K562 treated with DMSO at 1 percent for 4 hours (cell line): ENCODE results near the gene DSC3. TPM values are rescaled to one million over a fixed set of nuclear protein-coding genes. Genes with fewer than 3 reads are reported as not detected.

Experiments used
- total RNA-seq: library from RNA; unstranded; fragments of 300-600 nt; gene quantifications from 2 replicates; pipeline ENCODE4 v1.2.3, GENCODE V29; 2022; ENCODE audit not compliant: insufficient read depth

Gene DSC3
- total RNA-seq = 0.13 TPM in 1 of 2 replicates, not detected in the other

GRCh38 chr18:31042406-31043181 is at the start of gene DSC3:
Gene DSC3, minus strand, starts transcription at chr18:31042742. Its CDS starts 82 bp downstream, at chr18:31042660.

Other genes starting within 250 kb of the DSC3 start
- gene DSC2, start 59.7 kb upstream of the DSC3 start, total RNA-seq = 3.8 and 5.1 TPM in 2 replicates
- not detected in 2 replicates for gene DSC1, start 120.1 kb upstream of the DSC3 start, total RNA-seq